Sigmoid colon (tissue), 4 donors: Measurements from ENCODE around the gene TDRD7.

Experiments used
- CTCF ChIP-seq, 4 experiments: fragments of 450-650 bp in 3 of 4; fragments of 200-600 bp in 1 of 4; IDR thresholded peaks; one replicate each; pipeline ENCODE4 v1.5.1; 2016 to 2019; ENCODE audit warnings: antibody characterized with exemption in 4 of 4, mild to moderate bottlenecking in 3 of 4, moderate library complexity in 2 of 4
- EP300 ChIP-seq, 4 donors: sonication (generic); formaldehyde crosslinking; IDR thresholded peaks; one replicate each; pipeline ENCODE4 v1.6.1; 2017; ENCODE audit warnings: antibody characterized with exemption in 4 of 4
- POLR2A ChIP-seq, 2 donors: fragments of 450-650 bp; IDR thresholded peaks; one replicate each; pipeline ENCODE4 v1.6.1; 2016; ENCODE audit warnings: antibody characterized with exemption in 2 of 2, mild to moderate bottlenecking in 2 of 2, moderate library complexity in 2 of 2

- TF ChIP-seq CTCF (IDR thresholded peaks at IDR 0.05) (no peak), POLR2A (IDR thresholded peaks at IDR 0.05) (no peak), EP300 (IDR thresholded peaks at IDR 0.05) (no peak)
These were observed 24.4 kb upstream of the TDRD7 start for GRCh38 chr9:97387504-97387886.
